GM23248 (cell line): ENCODE data around the gene PHYH. TPM values are rescaled to one million over a fixed set of nuclear protein-coding genes. Genes with fewer than 3 reads are reported as not detected.

Experiments
- DNase-seq: peaks from one replicate; pipeline ENCODE4 v3.0.0-alpha.2; 2015
- H2AFZ ChIP-seq: fragments of 200-600 bp; sonication (generic); 2 replicates; pipeline ENCODE4 v1.6.1; 2016; ENCODE audit warnings: antibody characterized with exemption
- H3F3A ChIP-seq: fragments of 200-600 bp; sonication (generic); 2 replicates; pipeline ENCODE4 v1.6.1; 2016; ENCODE audit warnings: mild to moderate bottlenecking, antibody characterized with exemption, mixed run types; ENCODE audit not compliant: insufficient read depth
- H3K27ac ChIP-seq: fragments of 200-600 bp; sonication (generic); 2 replicates; pipeline ENCODE4 v1.5.1; 2016; ENCODE audit warnings: mild to moderate bottlenecking
- H3K27me3 ChIP-seq: fragments of 200-600 bp; sonication (generic); replicated peaks from 2 replicates; pipeline ENCODE4 v1.6.1; 2016; ENCODE audit warnings: mild to moderate bottlenecking; ENCODE audit not compliant: insufficient read depth
- H3K36me3 ChIP-seq: fragments of 200-600 bp; sonication (generic); 2 replicates; pipeline ENCODE4 v1.6.1; 2016; ENCODE audit warnings: low read depth, mild to moderate bottlenecking
- H3K4me1 ChIP-seq: fragments of 200-600 bp; sonication (generic); 2 replicates; pipeline ENCODE4 v1.6.1; 2016; ENCODE audit warnings: mild to moderate bottlenecking; ENCODE audit not compliant: insufficient read depth
- H3K4me2 ChIP-seq: fragments of 200-600 bp; sonication (generic); one replicate; pipeline ENCODE4 v1.6.1; 2016; ENCODE audit warnings: mild to moderate bottlenecking; ENCODE audit not compliant: unreplicated experiment
- H3K4me3 ChIP-seq: fragments of 200-600 bp; sonication (generic); 2 replicates; pipeline ENCODE4 v1.5.1; 2016; ENCODE audit warnings: mild to moderate bottlenecking
- H3K79me2 ChIP-seq: fragments of 200-600 bp; sonication (generic); 2 replicates; pipeline ENCODE4 v1.6.1; 2016; ENCODE audit warnings: mild to moderate bottlenecking; ENCODE audit not compliant: insufficient read depth
- H3K9ac ChIP-seq: fragments of 200-600 bp; sonication (generic); 2 replicates; pipeline ENCODE4 v1.6.1; 2016; ENCODE audit warnings: mild to moderate bottlenecking
- H3K9me2 ChIP-seq: fragments of 200-600 bp; sonication (generic); 2 replicates; pipeline ENCODE4 v1.6.1; 2016; ENCODE audit warnings: mixed run types, mild to moderate bottlenecking, moderate library complexity; ENCODE audit not compliant: insufficient read depth
- H3K9me3 ChIP-seq: fragments of 200-600 bp; sonication (generic); one replicate; pipeline ENCODE4 v1.6.1; 2017; ENCODE audit warnings: low read depth
- H4K20me1 ChIP-seq: fragments of 200-600 bp; sonication (generic); 2 replicates; pipeline ENCODE4 v1.6.0; 2016; ENCODE audit not compliant: insufficient read depth
- EZH2 ChIP-seq: fragments of 200-600 bp; sonication (generic); IDR thresholded peaks from 2 replicates; pipeline ENCODE4 v1.6.1; 2018; ENCODE audit warnings: antibody characterized with exemption, mild to moderate bottlenecking; ENCODE audit not compliant: insufficient read depth, poor library complexity, severe bottlenecking
- EZH2phosphoT487 ChIP-seq: fragments of 200-600 bp; sonication (generic); IDR thresholded peaks from 2 replicates; pipeline ENCODE4 v1.6.1; 2018; ENCODE audit warnings: antibody characterized with exemption, moderate library complexity, mild to moderate bottlenecking, low read depth; ENCODE audit not compliant: insufficient read depth
- WGBS, 2 experiments: methylation state at CpG; one replicate each; pipeline ENCODE4 v1.1.6; 2015 to 2017; ENCODE audit warnings: low lambda C conversion rate in 2 of 2, low coverage in 1 of 2; ENCODE audit errors: missing lambda C conversion rate in 2 of 2; 5-methylcytosine and 5-hydroxymethylcytosine counted together
- in situ Hi-C: fragments of 300-500 bp; cut with MboI; formaldehyde crosslinking; loops from 2 replicates; pipeline ENCODE4 v1.15.0; 2020
- polyA plus RNA-seq: library from polyadenylated mRNA; unstranded; fragments of >200 nt; fragmentation: Nextera tagmentation; extraction: Ambion mirVana; gene quantifications from 2 replicates; pipeline ENCODE4 v1.2.1, GENCODE V29; 2016
- total RNA-seq: library from RNA; depleted of rRNA; stranded (reverse); fragments of >200 nt; shearing (Covaris generic); gene quantifications from 2 replicates; pipeline ENCODE4 v1.2.3, GENCODE V29; 2014; rRNA removed

PHYH gene
- total and polyA plus RNA-seq, 2 experiments from 2014 or later = 19.1 to 29.7 TPM

GRCh38 chr10:13233358-13233757, 66.5 kb downstream of the PHYH start:
- Histone ChIP-seq H3K9me2 (no peaks in the 10 kb centered on the region), H3K36me3 (no peaks in the 10 kb centered on the region), H3F3A (no peaks in the 10 kb centered on the region), H3K4me2 (no peak overlapping the region), H3K9me3 (no peaks in the 10 kb centered on the region), H3K79me2 (no peaks in the 10 kb centered on the region), H3K27me3 (no peaks in the 10 kb centered on the region), H3K9ac (no peak overlapping the region), H3K4me1 (no peaks in the 10 kb centered on the region), H3K4me3 (no peak overlapping the region), H3K27ac (no peak overlapping the region), H2AFZ (no peak overlapping the region), H4K20me1 (no peaks in the 10 kb centered on the region)
- 55% methylated on average over 14 of the region's 14 CpGs for WGBS, 2 experiments
- DNase-seq = no peak
- no peak for TF ChIP-seq EZH2
- no peak for TF ChIP-seq EZH2phosphoT487
- in situ Hi-C loops = no loop called here

DNA sequence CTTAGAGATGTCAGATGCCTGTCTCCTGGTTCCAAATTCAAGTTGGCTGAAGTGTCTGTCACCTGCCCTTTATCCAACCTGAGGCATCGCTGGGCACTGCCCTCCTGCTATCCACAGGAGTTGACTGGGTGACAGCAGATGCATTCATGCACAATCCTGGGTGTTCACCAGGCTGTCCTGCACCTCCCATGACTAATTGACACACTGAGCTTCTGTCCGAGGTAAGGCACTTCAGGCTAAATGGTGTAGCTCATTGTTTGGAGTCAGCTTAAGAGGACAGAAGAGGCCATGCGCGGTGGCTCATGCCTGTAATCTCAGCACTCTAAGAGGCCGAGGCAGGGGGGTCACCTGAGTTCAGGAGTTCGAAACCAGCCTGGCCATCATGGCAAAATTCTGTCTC, 68.1 kb downstream of the PHYH start:
- Histone ChIP-seq H3K27ac (no peak overlapping the region), H2AFZ (no peak overlapping the region), H3K36me3 (no peaks in the 10 kb centered on the region), H3K27me3 (no peaks in the 10 kb centered on the region), H3F3A (no peaks in the 10 kb centered on the region), H3K9me3 (no peaks in the 10 kb centered on the region), H3K79me2 (no peaks in the 10 kb centered on the region), H3K4me1 (no peaks in the 10 kb centered on the region), H3K4me3 (no peak overlapping the region), H3K9me2 (no peaks in the 10 kb centered on the region), H3K9ac (no peak overlapping the region), H4K20me1 (no peaks in the 10 kb centered on the region), H3K4me2 (no peak overlapping the region)
- no peak for TF ChIP-seq EZH2
- in situ Hi-C loops = no loop called here
- 58 to 64% methylated on average over 6 of the region's 6 CpGs for WGBS, 2 experiments
- DNase-seq = no peak

- Histone ChIP-seq H3K36me3 (no peaks in the 10 kb centered on the region), H3F3A (no peaks in the 10 kb centered on the region), H3K79me2 (no peaks in the 10 kb centered on the region), H2AFZ (no peak overlapping the region), H3K4me2 (no peak overlapping the region), H3K9me3 (no peaks in the 10 kb centered on the region), H3K9ac (no peak overlapping the region), H4K20me1 (no peaks in the 10 kb centered on the region), H3K4me3 (no peak overlapping the region), H3K4me1 (no peaks in the 10 kb centered on the region), H3K27me3 (no peaks in the 10 kb centered on the region), H3K9me2 (no peaks in the 10 kb centered on the region), H3K27ac (no peak overlapping the region)
- no peak for DNase-seq
- in situ Hi-C loops = no loop called here
- TF ChIP-seq EZH2phosphoT487 (no peak), EZH2 (no peak)
- 37 to 49% methylated on average over 9 of the region's 9 CpGs for WGBS, 2 experiments
These were observed 68.7 kb downstream of the PHYH start for GRCh38 chr10:13231190-13231589.

Other genes with a start within 250 kb of the PHYH start
- 41.2 and 50.6 TPM in 2 replicates for gene OPTN, start 199.9 kb downstream of the PHYH start, total RNA-seq
- 109 and 116 TPM in 2 replicates for gene OPTN, start 199.9 kb downstream of the PHYH start, polyA plus RNA-seq
- gene MCM10, start 138.5 kb downstream of the PHYH start, total RNA-seq = 3.4 and 5.2 TPM in 2 replicates
- gene MCM10, start 138.5 kb downstream of the PHYH start, polyA plus RNA-seq = 4.6 and 4.7 TPM in 2 replicates
- not detected in 2 replicates for gene UCMA, start 65.7 kb downstream of the PHYH start, total RNA-seq
- not detected in 2 replicates for gene UCMA, start 65.7 kb downstream of the PHYH start, polyA plus RNA-seq
- gene SEPHS1, start 48.2 kb upstream of the PHYH start, total RNA-seq = 34.0 and 35.0 TPM in 2 replicates
- 16.2 and 16.6 TPM in 2 replicates for gene SEPHS1, start 48.2 kb upstream of the PHYH start, polyA plus RNA-seq
- gene BEND7, start 228.9 kb upstream of the PHYH start, total RNA-seq = 5.8 and 6.4 TPM in 2 replicates
- 1.7 and 2.3 TPM in 2 replicates for gene BEND7, start 228.9 kb upstream of the PHYH start, polyA plus RNA-seq